COR-L47 (cell line): ENCODE data around the gene CBFA2T2.
"Not testable (repeated sequence)": the region's sequence is repeated elsewhere in the genome, so short reads cannot be mapped to it uniquely, and the experiment has no call there.

ENCODE experiments used
- DNase-seq: peaks from one replicate; lab custom pipeline; 2025; lab: John Stamatoyannopoulos, UW

CBFA2T2 gene

DNA sequence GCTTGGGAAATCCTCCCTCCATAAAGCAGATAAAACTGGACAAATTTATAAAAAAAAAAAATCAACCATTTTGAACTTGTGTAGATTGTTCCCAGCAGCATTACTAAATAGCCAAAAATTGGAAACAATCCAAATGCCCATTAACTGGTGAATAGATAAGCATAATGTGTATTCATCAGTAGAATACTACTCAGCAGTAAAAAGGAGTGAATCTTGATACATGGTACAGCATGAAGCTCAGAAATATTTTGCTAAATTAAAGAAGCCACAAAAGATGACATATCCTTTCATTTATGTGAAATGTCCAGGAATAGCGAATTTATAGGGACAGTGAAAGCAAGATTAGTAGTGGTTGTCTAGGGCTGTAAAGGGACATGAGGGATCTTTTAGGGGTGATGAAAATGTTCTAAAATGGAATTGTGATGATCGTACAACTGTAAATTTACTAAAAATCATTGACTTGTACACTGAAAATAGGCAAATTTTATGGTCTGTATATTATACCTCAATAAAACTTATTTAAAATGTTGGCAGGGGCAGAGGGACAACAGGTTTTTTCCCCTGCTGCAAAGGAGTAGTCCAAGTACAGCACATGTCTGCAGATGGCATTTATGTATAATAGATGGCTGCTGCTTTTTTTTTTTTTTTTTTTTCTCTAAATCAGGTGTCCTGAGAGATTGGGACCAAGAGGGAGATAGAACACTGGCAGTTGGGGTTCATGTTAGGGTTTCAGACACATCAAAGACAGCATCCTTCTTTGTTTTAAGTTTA, 59.5 kb downstream of the CBFA2T2 start:
- no peak for DNase-seq

DNA sequence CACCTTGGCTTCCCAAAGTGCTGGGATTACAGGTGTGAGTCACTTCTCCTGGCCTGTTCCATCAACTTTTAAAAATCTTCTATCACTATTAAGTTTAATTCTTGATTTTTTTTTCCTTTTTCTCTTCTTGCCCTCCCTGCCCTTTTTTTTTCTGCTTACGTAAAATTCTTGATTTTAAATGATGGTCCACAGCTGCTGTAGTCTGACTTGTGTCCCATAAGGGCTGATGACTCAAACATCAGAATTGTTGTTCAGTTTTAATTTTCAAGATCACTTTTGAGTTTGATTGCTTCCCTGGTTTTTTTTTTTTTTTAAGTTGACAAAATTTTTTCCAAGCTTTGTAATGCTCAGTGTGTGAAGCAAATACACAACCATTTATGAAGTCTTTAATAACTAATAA, 61.9 kb downstream of the CBFA2T2 start:
- no peak for DNase-seq

DNA sequence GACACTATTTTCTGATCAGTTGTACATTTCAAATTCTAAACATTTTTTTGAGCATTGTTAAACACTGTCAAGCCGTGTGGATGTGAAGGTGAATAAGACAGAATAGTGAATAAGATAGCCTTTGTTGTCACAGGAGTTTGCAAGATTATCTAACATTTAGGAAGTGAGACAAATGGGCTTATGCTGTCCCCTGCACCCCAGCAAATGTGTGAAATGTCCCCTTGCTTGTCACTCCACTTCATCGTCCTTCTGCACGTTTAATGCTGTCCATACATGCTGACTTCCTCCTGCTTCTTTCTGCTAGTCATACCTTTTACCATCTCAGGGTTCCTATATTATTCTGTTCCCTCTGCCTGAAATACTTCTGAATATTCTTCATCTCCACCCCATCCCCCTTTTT, 62.6 kb downstream of the CBFA2T2 start:
- DNase-seq = no peak

DNA sequence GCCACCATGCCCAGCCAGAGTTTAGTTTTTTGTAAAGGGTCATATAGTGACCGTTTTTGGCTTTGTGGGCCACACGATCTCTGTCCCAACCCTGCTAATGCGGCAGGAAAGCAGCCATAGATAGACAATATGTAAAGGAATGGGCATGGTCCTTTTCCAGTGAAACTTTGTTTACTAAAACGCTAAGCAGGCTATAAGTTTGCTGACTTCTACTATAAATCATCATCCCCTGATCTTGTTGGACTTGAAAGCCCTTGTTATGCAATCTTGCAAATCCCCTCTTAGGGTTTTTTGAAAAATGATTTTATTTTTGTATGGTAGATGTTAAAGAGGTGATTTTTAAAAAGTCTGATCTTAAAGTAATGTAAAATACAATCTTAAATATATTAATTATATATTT, 63.6 kb downstream of the CBFA2T2 start:
- no peak for DNase-seq

DNA sequence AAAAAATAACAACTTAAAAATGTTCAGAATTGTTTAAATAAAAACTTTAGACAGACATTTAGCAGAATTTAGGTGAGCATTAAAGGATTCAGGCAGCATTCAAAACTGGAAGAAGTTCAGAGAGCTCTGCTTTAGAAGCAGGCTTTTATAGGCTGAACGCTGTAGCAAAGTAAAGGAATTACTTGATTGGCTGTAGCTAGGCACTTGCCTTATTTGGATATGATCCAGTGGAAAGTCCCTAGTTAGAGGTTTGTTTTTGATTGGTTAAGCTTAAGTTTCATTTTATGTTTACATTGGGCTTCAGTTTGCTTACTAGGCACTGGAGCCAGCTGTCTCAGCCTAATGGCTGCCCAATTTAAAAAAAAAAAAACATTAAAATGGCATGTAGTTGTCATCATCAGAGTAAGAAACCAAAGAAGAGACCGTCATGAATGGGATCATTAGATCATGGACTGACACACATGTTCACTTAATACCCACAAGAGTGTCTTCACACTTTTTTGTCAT, 65.1 kb downstream of the CBFA2T2 start:
- DNase-seq = peak; percentile 91

DNA sequence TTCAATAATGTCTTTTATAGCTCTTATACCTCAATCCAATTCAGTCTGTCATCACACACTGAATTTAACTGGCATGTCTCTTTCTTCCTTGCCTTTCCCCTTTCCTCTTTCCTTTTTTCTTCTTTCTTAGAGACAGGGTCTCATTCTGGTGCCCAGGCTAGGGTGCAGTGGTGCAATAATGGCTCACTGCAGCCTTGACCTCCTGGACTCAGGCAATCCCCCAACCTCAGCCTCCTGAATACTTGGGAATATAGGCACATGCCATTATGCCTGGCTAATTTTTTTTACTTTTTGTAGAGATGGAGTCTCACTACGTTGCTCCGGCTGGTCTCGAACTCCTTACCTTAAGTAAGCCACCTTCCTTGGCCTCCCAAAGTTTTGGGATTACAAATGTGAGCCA, 65.9 kb downstream of the CBFA2T2 start:
- no peak for DNase-seq

DNA sequence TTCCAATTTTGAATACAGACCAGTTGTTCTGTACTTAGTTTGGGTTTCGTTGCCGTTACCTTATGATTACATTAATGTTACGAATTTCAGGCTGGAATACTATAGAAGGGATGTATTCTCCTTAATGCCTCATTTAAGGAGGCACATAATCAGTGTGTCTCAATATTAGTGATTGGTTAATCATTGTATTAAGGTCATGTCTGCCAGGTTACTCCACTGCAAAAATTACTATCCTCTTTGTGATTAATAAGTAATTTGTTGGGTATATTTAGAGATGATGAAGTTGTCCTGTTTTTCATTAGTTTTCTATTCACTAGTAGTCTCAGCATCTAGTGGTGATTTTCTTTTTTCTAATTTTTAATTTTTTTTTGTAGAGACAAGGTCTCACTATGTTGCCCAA, 66.3 kb downstream of the CBFA2T2 start:
- no peak for DNase-seq

DNA sequence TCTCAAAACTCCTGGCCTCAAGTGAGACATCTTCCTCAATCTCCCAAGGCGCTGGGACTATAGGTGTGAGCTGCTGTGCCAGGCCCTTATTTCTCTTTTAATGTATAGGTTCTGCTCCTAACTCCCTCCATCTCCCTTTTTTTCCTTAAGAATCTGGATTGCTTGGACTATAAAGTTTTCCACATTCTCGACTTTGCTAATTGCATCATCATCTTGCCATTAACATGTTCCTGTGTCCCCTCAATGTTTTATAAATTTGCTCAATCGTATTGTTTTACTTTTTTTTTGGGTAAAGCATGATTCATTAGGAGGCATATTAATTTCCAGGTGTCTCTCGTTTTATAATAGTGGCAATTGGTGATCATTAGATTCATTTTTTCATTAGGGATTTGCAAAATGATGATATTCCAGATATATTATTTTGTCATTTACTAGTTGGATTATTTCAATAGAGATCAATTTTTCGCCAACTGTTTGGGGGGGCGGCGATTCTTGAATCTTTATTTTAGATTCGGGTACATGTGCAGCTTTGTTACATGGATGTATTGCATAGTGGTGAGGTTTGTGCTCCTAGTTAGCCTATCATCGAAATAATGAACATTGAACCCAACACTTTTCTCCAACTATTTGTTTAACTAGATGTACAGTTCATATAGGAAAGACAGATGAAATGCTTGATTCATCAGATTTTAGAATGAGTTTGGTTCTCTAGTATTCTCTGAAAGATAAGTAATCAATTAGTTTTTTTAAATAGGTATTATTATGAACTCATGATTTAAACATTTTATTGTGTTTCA, 68.7 kb downstream of the CBFA2T2 start:
- DNase-seq = no peak

DNA sequence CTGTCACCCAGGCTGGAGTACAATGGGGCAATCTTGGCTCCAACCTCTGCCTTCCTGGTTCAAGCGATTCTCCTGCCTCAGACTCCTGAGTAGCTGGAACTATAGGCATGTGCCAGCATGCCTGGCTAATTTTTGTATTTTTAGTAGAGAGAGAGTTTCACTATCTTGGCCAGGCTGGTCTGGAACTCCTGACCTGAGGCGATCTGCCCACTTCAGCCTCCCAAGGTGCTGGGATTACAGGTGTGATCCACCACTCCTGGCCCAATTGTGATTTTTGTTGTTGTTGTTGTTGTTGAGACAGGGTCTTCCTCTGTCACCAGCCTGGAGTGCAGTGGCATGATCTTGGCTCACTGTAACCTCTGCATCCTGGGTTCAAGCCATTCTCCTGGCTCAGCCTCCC, 69.3 kb downstream of the CBFA2T2 start:
- no peak for DNase-seq

DNA sequence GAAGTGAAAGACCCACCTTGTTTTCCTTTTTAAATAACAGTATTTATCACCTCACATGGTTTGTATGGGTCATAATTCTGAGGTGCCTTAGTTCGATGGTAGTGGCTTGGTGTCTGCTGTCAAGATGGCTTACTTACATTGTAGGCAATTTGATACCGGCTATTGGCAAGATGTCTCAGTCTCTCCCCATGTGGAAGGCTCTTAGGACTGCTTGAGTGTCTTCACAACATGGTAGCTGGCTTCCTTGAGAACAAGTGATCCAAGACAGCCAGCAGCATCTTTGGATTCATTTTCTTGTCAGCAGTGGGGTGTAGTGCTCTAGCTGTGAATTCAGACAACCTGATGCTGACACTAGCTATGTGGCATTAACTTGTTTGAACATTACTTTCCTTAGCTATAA, 70.1 kb downstream of the CBFA2T2 start:
- no peak for DNase-seq

DNA sequence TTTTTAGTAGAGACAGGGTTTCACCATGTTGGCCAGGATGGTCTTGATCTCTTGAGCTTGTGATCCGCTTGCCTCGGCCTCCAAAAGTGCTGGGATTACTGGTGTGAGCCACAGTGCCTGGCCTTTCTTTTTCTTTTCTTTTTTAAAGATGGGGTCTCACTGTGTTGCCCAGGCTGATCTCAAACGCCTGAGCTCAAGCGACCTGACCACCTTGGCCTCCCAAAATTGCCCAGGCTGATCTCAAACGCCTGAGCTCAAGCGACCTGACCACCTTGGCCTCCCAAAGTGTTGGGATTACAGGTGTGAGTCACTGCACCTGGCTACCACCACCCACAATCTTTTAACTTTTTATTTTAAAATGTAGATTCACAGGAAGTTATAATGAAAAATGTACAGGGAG, 71.2 kb downstream of the CBFA2T2 start:
- not testable (repeated sequence) for DNase-seq

DNA sequence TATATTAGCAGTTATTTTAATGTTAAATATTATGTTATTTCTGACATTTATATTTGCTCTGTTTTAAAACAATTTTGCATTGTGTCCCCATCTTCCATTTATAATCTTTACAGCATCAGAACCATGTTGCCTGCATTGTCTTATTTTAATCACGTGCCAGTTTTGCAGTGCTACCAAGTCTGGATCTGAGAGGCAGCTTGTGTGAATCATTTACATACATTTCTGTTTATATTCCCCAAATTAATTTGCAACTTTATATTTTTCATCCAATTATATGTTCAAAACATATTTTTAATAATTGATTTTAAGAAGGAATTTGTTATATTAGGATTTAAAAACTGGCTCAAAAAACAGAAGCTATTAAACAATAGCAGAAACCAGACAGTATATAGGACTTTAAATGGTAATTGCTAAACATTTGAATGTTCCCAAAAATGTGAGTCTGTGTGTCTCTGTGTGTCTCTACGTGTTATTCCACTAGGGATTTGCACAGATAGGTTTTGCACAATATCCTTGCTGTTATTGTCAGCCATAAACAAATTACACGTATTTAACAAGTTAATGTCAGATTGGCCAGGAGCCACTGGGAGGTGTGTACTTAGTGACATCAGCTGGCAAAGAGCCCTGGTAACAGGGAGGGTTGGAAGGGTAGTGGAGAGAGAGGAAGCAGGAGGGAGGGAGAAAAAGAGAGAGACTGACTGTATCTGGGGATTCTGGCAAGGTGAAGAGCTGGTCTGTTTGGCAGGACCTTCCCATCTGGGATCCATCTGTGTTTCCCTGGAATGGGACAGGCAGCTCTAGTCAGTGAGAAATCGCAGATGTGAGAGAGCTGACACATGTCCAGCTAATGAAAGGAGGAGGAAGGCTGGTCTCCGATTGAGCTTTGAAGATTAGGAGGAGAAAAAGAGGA, 72.1 kb downstream of the CBFA2T2 start:
- peak; percentile 98 for DNase-seq

DNA sequence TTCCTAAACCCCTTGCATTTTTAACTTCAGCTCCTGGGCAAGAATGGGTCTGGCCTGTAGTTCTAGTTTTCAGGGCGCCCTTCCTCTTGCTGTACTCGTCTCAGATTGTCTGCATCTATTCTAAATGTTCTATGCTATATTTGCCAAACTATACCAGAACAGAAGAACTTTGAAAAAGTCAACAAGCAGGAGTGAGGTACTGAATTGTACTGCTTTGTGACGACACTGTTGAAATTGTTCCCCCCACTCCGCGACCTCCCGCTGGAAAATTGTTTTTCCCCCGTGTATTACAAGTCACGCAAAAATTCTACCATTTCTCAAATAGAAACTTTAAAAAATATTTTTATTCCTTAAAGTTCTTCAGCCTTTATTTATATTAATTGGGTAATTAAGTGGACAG, 73.9 kb downstream of the CBFA2T2 start:
- DNase-seq = no peak

DNA sequence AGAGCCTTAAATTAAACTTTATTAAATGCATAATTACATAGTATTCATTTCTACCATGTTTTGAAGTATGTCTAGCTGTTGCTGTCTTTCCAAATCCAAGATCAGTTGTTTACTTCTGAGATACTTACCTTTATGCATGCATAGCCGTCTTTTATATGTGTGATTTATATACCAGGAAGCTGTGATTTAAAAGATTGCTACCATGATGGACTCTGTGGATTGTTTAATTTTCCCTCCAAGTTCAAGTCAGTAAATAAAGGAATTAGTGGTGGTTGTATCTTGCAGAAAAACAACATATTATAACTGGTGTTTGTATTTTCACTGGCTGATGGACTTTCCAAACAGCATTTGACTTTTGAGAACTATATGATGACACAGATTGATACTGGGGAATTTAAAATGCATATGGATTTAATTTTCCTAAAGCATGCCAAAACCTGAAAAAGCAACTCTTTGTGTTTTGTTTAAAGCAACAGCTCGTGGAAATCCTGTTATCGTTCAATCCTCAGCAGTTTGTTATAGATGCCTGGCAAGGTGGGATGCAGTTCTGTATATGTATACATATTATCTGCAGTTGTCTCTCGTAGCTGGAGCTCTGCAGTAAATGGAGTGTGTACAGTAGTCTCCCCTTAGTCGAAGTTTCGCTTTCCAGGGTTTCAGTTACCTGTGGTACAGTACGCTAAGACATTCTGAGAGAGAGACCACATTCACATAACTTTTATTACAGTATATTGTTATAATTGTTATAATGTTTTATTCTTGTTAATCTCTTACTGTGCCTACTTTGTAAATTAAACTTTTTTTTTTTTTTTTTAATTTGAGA, 77.1 kb downstream of the CBFA2T2 start:
- peak; percentile 34 for DNase-seq

DNA sequence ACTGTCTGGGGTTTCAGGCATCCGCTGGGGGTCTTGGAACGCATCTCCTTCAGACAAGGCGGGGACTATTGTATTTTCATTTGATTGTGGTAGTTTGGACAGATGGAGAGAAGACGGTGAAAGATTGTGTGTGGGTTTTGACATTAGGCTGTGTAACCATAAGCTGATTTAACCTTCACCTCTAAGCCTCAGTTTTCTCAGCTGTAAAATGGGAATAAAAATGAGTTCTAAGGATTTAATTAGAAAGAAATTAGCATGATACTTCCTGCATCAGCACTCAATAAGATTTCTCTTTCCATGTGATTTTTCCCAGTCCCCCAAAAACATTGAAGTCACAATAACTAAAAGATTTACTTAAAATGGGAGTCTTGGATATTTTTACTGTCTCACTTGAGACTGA, 78.1 kb downstream of the CBFA2T2 start:
- DNase-seq = no peak

DNA sequence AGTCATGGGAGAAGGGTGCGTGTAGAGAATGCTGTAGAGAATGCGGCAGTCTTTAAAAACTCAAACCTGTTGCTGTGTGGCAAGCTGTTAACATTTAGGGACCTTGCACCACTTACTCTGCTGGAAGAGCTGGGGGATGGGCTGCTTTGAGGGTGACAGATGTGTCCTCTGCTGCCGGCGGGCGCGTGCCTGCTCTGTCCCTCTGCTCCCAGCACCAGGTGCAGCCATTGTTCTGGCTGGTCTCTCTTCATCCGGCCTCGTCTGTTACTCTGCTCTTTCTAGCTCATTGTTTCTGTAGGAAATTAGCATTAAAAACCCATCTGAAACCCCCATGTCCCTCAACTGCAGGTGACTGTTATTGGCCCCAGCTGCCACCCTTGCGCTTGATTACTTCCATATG, 78.5 kb downstream of the CBFA2T2 start:
- DNase-seq = peak; percentile 94

DNA sequence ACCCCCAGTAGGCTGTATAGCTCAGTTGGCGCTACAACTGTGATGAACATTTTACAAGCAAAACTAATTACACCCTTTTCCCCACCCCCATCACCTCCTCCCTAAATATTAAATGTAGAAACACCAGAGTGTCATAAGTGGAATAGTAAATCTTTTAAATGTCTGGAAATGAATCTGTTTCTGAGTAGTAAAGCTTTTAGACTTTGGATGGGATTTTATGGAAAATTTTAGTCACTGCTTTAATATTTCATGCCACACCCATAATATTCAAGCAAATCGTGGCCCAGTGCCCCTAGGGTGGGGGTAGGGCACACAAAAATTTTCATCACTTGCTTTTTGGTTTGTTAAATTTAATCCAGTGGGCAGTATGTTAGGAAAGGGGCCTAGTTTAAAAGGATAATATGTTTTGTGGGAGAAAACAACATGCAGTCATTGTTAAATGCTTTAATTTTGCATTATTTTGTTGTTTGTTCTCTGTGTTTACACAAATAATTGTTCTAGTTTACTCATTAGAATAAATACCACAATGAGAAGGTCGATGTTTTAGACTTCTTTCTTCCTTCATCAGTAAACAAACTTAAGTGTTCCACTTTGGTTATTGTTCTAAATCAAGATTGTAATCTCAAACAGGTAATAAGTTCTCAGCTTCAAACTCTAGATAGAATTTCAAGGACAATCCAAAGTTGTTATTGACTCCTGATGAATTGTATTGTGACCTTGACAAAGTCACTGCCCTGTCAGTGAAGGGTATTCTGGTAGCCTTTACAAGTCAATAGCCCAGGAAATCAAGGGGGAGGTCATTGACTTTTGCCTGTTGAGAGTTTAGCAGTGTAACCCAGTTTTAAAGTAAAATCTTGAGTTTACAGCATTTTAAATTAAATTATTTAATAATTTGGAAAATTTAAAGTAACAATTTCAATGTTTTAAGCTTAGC, 79.2 kb downstream of the CBFA2T2 start:
- DNase-seq = no peak

DNA sequence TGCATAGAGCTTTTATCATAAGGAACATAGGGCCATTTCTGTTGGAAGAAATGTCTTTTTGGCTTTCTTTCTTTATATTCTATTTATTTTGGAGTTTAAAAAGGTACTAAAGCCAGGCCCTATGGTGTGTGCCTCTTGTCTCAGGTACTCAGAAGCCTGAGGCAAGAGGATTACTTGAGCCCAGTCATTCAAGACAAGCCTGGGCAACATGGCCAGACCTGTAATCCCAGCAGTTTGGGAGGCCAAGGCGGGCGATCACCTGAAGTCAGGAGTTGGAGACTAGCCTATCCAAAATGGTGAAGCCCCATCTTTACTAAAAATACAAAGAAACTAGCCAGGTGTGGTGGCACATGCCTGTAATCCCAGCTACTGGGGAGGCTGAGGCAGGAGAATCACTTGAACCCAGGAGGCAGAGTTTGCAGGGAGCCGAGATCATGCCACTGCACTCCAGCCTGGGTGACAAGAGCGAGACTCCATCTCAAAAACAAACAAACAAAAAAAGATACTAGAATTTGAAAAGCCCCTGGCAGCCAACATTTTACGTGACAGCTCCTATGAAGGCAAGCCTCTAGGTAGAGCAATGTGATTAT, 80.0 kb downstream of the CBFA2T2 start:
- no peak for DNase-seq

DNA sequence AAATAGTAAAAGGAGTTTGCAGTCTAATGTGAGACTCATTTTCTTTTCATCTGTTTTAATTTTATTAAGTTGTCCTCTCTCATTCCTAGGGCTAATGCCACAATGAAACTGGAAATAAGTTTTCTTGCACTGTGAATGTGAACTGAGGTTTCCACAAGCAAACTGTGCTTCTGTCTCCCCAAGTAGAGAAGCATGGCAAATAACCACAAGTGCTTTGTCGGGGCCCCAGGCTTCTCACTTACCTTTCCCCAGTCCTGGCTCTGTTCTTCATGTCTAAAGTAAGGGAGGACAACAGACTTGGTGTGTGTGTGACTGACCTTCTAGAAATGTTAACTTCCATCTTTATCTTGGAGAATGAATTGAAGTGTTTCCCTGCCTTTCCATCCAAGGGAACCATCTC, 80.8 kb downstream of the CBFA2T2 start:
- no peak for DNase-seq

DNA sequence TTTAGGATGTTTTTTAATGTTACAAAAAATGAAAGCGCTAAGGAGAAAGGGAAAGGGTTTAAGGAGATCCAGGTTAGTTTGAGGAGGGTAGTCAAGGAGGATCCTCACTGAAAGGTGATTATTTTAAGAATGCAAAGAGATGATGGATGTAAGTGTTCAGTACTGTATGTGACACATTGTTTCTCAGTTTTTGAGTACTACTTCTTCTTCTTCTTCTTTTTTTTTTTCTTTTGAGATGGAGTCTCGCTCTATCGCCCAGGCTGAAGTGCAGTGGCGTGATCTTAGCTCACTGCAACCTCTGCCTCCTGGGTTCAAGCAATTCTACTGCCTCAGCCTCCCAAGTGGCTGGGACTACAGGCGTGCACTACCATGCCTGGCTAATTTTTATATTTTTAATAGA, 83.4 kb downstream of the CBFA2T2 start:
- DNase-seq = not testable (repeated sequence)
